HepG2 (cell line): ENCODE data around the gene METTL5. TPM values are rescaled to one million over a fixed set of nuclear protein-coding genes. Genes with fewer than 3 reads are reported as not detected.

Source experiments
- ATAC-seq: fragments of 200-7000 bp; cut with Tn5 transposase; 3 replicates; pipeline ENCODE4 v1.9.1; 2020; ENCODE audit warnings: mild to moderate bottlenecking, moderate library complexity
- BruUV-seq: library from RNA; stranded (reverse); fragments of 400-500 nt; replicated peaks from 2 replicates; lab custom pipeline; 2021; lab: Mats Ljungman, UMichigan
- CTCF ChIA-PET: fragments of 300-600 bp; formaldehyde crosslinking; extraction: SDS; loops from one replicate; lab custom pipeline; 2021; ENCODE audit warnings: low total read pairs, inconsistent platforms, low intra/inter-chr PET ratio; lab: Yijun Ruan, JAX
- POLR2A ChIA-PET: fragments of 350-600 bp; sonication (Branson Sonifier 250); formaldehyde crosslinking; loops from one replicate; lab custom pipeline; 2020; ENCODE audit warnings: antibody characterized with exemption, inconsistent platforms; lab: Yijun Ruan, JAX
- DNase-seq: peaks from one replicate; pipeline ENCODE4 v3.0.0-alpha.2; 2015; ENCODE audit warnings: low spot score
- FAIRE-seq: peaks from 3 replicates; lab custom pipeline; 2011; peaks lifted over from hg19 to GRCh38; lab: Jason Lieb, UNC
- H2AFZ ChIP-seq: one replicate; pipeline ENCODE4 v1.6.1; 2011; ENCODE audit warnings: low read length, inconsistent platforms
- H3K27ac ChIP-seq: fragments of 300-600 bp; 3 replicates; pipeline ENCODE4 v1.8.0; 2011; ENCODE audit warnings: mixed run types, mild to moderate bottlenecking, mixed read lengths, low read length, inconsistent platforms; ENCODE audit not compliant: insufficient read depth; ENCODE audit errors: extremely low read length
- H3K27me3 ChIP-seq, 2 experiments: fragments of 200-600 bp in 1 of 2; 2 replicates in 1 of 2; 3 replicates in 1 of 2; pipeline versions ENCODE4 v1.6.0 to v1.8.0; 2011; ENCODE audit warnings: low read length in 2 of 2, mild to moderate bottlenecking in 2 of 2, moderate library complexity in 2 of 2, inconsistent platforms in 1 of 2; ENCODE audit not compliant: insufficient read depth in 2 of 2, control insufficient read depth in 1 of 2
- H3K36me3 ChIP-seq, 2 experiments: fragments of 200-600 bp in 1 of 2; replicated peaks in 1 of 2; 2 replicates in 1 of 2; 3 replicates in 1 of 2; pipeline versions ENCODE4 v1.5.1 to v1.8.0; 2011; ENCODE audit warnings: low read length in 2 of 2, inconsistent platforms in 1 of 2; ENCODE audit not compliant: insufficient read depth in 2 of 2, control insufficient read depth in 1 of 2
- H3K4me1 ChIP-seq: 2 replicates; pipeline ENCODE4 v1.5.1; 2012; ENCODE audit warnings: low read length, inconsistent platforms; ENCODE audit not compliant: insufficient read depth
- H3K4me2 ChIP-seq: 2 replicates; pipeline ENCODE4 v1.6.0; 2011; ENCODE audit warnings: low read depth, low read length, inconsistent platforms
- H3K4me3 ChIP-seq, 3 experiments: fragments of 200-600 bp in 1 of 3; sonication (generic), shearing (Covaris generic) in 1 of 3; replicated peaks in 1 of 3; 2 replicates each; pipeline ENCODE4 v1.5.1; 2011 to 2016; ENCODE audit warnings: low read length in 3 of 3, inconsistent platforms in 2 of 3, low read depth in 2 of 3, mild to moderate bottlenecking in 2 of 3, control low read depth in 1 of 3, mixed read lengths in 1 of 3; ENCODE audit not compliant: insufficient read depth in 1 of 3
- H3K79me2 ChIP-seq: one replicate; pipeline ENCODE4 v1.6.1; 2011; ENCODE audit warnings: low read length, inconsistent platforms; ENCODE audit not compliant: insufficient read depth
- H3K9ac ChIP-seq: 2 replicates; pipeline ENCODE4 v1.6.0; 2011; ENCODE audit warnings: mild to moderate bottlenecking, low read depth, low read length, inconsistent platforms; ENCODE audit not compliant: insufficient read depth
- H3K9me3 ChIP-seq: 2 replicates; pipeline ENCODE4 v1.5.1; 2012; ENCODE audit warnings: mild to moderate bottlenecking, low read length
- H4K20me1 ChIP-seq: 2 replicates; pipeline ENCODE4 v1.6.0; 2011; ENCODE audit warnings: inconsistent platforms, mild to moderate bottlenecking, low read length, moderate library complexity; ENCODE audit not compliant: insufficient read depth
- ARID2 ChIP-seq: sonication (generic); formaldehyde crosslinking; IDR thresholded peaks from 2 replicates; pipeline ENCODE4 v1.8.1; 2022; ENCODE audit warnings: mild to moderate bottlenecking, missing genetic modification reagents, borderline replicate concordance
- ATM ChIP-seq: fragments of 450-650 bp; IDR thresholded peaks from 2 replicates; pipeline ENCODE4 v1.7.1; 2017; ENCODE audit warnings: mild to moderate bottlenecking, borderline replicate concordance
- BORCS8-MEF2B ChIP-seq: sonication (generic); formaldehyde crosslinking; IDR thresholded peaks from 2 replicates; pipeline ENCODE4 v1.8.0; 2022; ENCODE audit warnings: mild to moderate bottlenecking, missing genetic modification reagents
- CHD2 ChIP-seq: IDR thresholded peaks from 2 replicates; pipeline ENCODE4 v1.6.1; 2011; ENCODE audit warnings: low read depth, low read length, improper control_type of control experiment
- FLYWCH1 ChIP-seq: sonication (generic); formaldehyde crosslinking; IDR thresholded peaks from 2 replicates; pipeline ENCODE4 v1.8.1; 2023; ENCODE audit warnings: mild to moderate bottlenecking, missing genetic modification reagents
- HMGA1 ChIP-seq: sonication (generic); formaldehyde crosslinking; conservative IDR thresholded peaks from 2 replicates; pipeline ENCODE4 v1.4.0; 2020; ENCODE audit warnings: missing genetic modification reagents
- HNRNPLL ChIP-seq: fragments of 200-400 bp; formaldehyde crosslinking; IDR thresholded peaks from 2 replicates; pipeline ENCODE4 v1.6.1; 2017; ENCODE audit warnings: mild to moderate bottlenecking, low read depth, low read length; ENCODE audit not compliant: poor library complexity, severe bottlenecking
- KMT2B ChIP-seq: IDR thresholded peaks from 2 replicates; pipeline ENCODE4 v1.6.1; 2016; ENCODE audit warnings: missing genetic modification reagents, missing compliant biosample characterization
- MEIS2 ChIP-seq: sonication (generic); formaldehyde crosslinking; IDR thresholded peaks from 2 replicates; pipeline ENCODE4 v1.9.0; 2021; ENCODE audit warnings: mild to moderate bottlenecking, missing genetic modification reagents
- PITX1 ChIP-seq: sonication (generic); formaldehyde crosslinking; IDR thresholded peaks from 2 replicates; pipeline ENCODE4 v1.5.1; 2020; ENCODE audit warnings: mild to moderate bottlenecking, missing genetic modification reagents
- POLR2G ChIP-seq: fragments of 200-400 bp; formaldehyde crosslinking; IDR thresholded peaks from 2 replicates; pipeline ENCODE4 v1.6.1; 2018; ENCODE audit warnings: mild to moderate bottlenecking, low read depth, low read length, moderate library complexity
- SNAI1 ChIP-seq: sonication (generic); formaldehyde crosslinking; IDR thresholded peaks from 2 replicates; pipeline ENCODE4 v1.5.0; 2020; ENCODE audit warnings: mild to moderate bottlenecking, missing genetic modification reagents, borderline replicate concordance
- ZBTB39 ChIP-seq: sonication (generic); formaldehyde crosslinking; IDR thresholded peaks from 2 replicates; pipeline ENCODE4 v1.5.0; 2020; ENCODE audit warnings: missing genetic modification reagents
- ZFP41 ChIP-seq: sonication (generic); formaldehyde crosslinking; IDR thresholded peaks from 2 replicates; pipeline ENCODE4 v1.4.0; 2020; ENCODE audit warnings: mild to moderate bottlenecking, missing genetic modification reagents, borderline replicate concordance
- ZNF207 ChIP-seq: fragments of 450-650 bp; IDR thresholded peaks from 2 replicates; pipeline ENCODE4 v1.6.1; 2016; ENCODE audit warnings: antibody characterized with exemption, borderline replicate concordance
- ZNF282 ChIP-seq: fragments of 450-650 bp; IDR thresholded peaks from 2 replicates; pipeline ENCODE4 v1.6.1; 2018; ENCODE audit not compliant: partially characterized antibody
- ZNF333 ChIP-seq: sonication (generic); formaldehyde crosslinking; IDR thresholded peaks from 2 replicates; pipeline ENCODE4 v1.4.0; 2020; ENCODE audit warnings: mild to moderate bottlenecking, missing genetic modification reagents, borderline replicate concordance
- ZNF75D ChIP-seq: sonication (generic); formaldehyde crosslinking; IDR thresholded peaks from 2 replicates; pipeline ENCODE4 v1.8.1; 2023; ENCODE audit warnings: missing genetic modification reagents, mild to moderate bottlenecking, borderline replicate concordance
- ZUFSP ChIP-seq: sonication (generic); formaldehyde crosslinking; IDR thresholded peaks from 2 replicates; pipeline ENCODE4 v1.9.0; 2021; ENCODE audit warnings: missing genetic modification reagents, mild to moderate bottlenecking, borderline replicate concordance
- WGBS: methylation state at CpG from one replicate; pipeline ENCODE4 v1.1.6; 2017; ENCODE audit warnings: low lambda C conversion rate; 5-methylcytosine and 5-hydroxymethylcytosine counted together
- in situ Hi-C: cut with HindIII; loops from 2 replicates; pipeline ENCODE4 v1.10.0; 2017; ENCODE audit warnings: low pct_unique_long_range_greater_than_20kb; ENCODE audit not compliant: extremely low pct_ligation_motif_present
- intact Hi-C: fragments of 100-400 bp; cut with micrococcal nuclease; formaldehyde crosslinking; loops from one replicate; pipeline ENCODE4 v1.10.0; 2022; ENCODE audit not compliant: unreplicated experiment
- polyA plus RNA-seq, 8 experiments: library from polyadenylated mRNA; depleted of rRNA in 3 of 8; stranded (reverse) in 7 of 8; unstranded in 1 of 8; fragments of >200 nt; fragmentation: Illumina TruSeq in 4 of 8; extraction: Trizol in 4 of 8; gene quantifications; 2 replicates each; pipeline versions ENCODE4 v1.2.1 to v1.2.3, GENCODE V29; 2011 to 2016; ENCODE audit warnings: low read depth in 4 of 8, missing spikeins in 1 of 8, mixed read lengths in 1 of 8; ENCODE audit not compliant: insufficient read depth in 1 of 8
- total RNA-seq, 5 experiments: library from RNA; depleted of rRNA; stranded (reverse); fragments of >200 nt; fragmentation: Illumina TruSeq; extraction: Trizol; gene quantifications; 2 replicates each; pipeline ENCODE4 v1.2.3, GENCODE V29; 2016; ENCODE audit warnings: low read depth in 1 of 5
- TF ChIP-seq, protein P1 (sequence below): sonication (generic); formaldehyde crosslinking; IDR thresholded peaks from 2 replicates; pipeline ENCODE4 v1.4.0; 2020; ENCODE audit warnings: missing genetic modification reagents, mild to moderate bottlenecking, borderline replicate concordance

METTL5 gene
- total and polyA plus RNA-seq, 2 of the 13 experiments (the other 11 are each of a cell fraction or from before 2014, with no cell fraction given), result 50.7 to 95.1 TPM

GRCh38 chr2:169865492-169865891 lies 40.8 kb upstream of the METTL5 start:
- Histone ChIP-seq H3K36me3 (0 out of 5 replicates have a peak, but pooled peaks cover 0 to 3% of the 10 kb centered on the region in 2 experiments), H4K20me1 (no peaks in the 10 kb centered on the region), H3K9ac (no peak overlapping the region), H3K79me2 (peaks cover 64% of the 10 kb centered on the region), H2AFZ (no peak overlapping the region), H3K27me3 (no peaks in the 10 kb centered on the region), H3K4me2 (no peak overlapping the region), H3K4me1 (no peaks in the 10 kb centered on the region), H3K9me3 (no peaks in the 10 kb centered on the region), H3K27ac (no peak overlapping the region), H3K4me3 (no peak overlapping the region)
- in situ Hi-C loops, result no loop called here
- TF ChIP-seq ZNF333 (no peak), PITX1 (no peak), POLR2G (no peak), ZNF282 (no peak), HMGA1 (CRISPR knock-in tag) (no peak), ATM (no peak), ZNF75D (CRISPR knock-in tag) (no peak), ZNF207 (no peak), SNAI1 (CRISPR knock-in tag) (no peak), BORCS8-MEF2B (CRISPR knock-in tag) (no peak), HNRNPLL (no peak), ZFP41 (no peak), FLYWCH1 (CRISPR knock-in tag) (no peak), MEIS2 (no peak), ZBTB39 (CRISPR knock-in tag) (no peak), ZUFSP (CRISPR knock-in tag) (no peak), CHD2 (no peak), ARID2 (CRISPR knock-in tag) (no peak), KMT2B (CRISPR knock-in tag) (no peak)
- TF ChIP-seq, protein P1, sequence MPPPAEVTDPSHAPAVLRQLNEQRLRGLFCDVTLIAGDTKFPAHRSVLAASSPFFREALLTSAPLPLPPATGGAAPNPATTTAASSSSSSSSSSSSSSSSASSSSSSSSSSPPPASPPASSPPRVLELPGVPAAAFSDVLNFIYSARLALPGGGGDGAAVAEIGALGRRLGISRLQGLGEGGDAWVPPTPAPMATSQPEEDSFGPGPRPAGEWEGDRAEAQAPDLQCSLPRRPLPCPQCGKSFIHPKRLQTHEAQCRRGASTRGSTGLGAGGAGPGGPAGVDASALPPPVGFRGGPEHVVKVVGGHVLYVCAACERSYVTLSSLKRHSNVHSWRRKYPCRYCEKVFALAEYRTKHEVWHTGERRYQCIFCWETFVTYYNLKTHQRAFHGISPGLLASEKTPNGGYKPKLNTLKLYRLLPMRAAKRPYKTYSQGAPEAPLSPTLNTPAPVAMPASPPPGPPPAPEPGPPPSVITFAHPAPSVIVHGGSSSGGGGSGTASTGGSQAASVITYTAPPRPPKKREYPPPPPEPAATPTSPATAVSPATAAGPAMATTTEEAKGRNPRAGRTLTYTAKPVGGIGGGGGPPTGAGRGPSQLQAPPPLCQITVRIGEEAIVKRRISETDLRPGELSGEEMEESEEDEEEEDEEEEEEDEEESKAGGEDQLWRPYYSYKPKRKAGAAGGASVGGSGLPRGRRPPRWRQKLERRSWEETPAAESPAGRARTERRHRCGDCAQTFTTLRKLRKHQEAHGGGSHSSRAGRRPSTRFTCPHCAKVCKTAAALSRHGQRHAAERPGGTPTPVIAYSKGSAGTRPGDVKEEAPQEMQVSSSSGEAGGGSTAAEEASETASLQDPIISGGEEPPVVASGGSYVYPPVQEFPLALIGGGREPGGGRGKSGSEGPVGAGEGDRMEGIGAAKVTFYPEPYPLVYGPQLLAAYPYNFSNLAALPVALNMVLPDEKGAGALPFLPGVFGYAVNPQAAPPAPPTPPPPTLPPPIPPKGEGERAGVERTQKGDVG, result no peak
- POLR2A ChIA-PET, result no interaction called here
- no TSS peak for BruUV-seq
- intact Hi-C loops, result no loop called here
- 97% methylated on average over 2 of the region's 2 CpGs for WGBS
- DNase-seq, result no peak
- ATAC-seq, result no peak
- CTCF ChIA-PET, result no interaction called here
- no peak for FAIRE-seq
